GM19324 (cell line): ENCODE results near the gene NRG2.

Experiments
- ATAC-seq: cut with Tn5 transposase; IDR thresholded peaks from one replicate; pipeline ENCODE4 v1.9.1; 2021; ENCODE audit warnings: mild to moderate bottlenecking, moderate library complexity; ENCODE audit not compliant: unreplicated experiment, low FRiP score

The NRG2 gene

DNA sequence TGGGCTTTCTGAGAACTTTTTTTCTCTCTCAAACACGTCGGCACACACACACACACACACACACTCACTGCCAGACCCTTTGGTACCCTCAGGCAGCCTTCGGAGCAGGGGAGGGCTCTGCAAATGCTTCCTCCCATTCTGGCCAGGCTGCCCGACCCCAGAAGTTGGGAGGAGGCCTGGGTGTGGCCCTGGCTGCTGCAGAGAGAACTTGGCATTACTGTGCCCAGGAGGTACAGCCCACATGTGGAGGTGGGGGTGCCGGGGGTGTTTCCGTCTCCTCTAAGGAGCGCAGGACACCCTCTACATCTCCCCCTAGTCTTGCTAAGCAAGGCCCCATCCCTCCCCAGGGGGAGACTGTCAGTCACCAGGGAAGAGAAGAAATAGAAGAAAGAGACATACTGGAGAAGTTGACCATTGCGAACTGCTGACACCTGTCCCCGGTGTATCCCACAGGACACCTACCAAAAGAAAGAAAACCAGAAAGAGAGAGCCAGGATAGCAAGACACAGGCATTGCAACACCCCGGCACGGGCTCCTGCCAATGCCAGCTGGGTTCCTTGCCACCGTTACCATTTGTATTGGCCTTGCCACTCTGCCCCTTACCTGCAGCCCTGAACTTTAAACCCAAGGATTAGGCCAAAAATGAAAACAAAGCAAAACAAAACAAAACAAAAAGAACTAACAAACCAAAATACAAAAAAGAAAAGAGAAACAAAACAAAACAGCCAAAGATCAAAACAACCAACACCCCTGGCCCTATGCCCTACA, 178.2 kb downstream of the NRG2 start:
- no peak for ATAC-seq

DNA sequence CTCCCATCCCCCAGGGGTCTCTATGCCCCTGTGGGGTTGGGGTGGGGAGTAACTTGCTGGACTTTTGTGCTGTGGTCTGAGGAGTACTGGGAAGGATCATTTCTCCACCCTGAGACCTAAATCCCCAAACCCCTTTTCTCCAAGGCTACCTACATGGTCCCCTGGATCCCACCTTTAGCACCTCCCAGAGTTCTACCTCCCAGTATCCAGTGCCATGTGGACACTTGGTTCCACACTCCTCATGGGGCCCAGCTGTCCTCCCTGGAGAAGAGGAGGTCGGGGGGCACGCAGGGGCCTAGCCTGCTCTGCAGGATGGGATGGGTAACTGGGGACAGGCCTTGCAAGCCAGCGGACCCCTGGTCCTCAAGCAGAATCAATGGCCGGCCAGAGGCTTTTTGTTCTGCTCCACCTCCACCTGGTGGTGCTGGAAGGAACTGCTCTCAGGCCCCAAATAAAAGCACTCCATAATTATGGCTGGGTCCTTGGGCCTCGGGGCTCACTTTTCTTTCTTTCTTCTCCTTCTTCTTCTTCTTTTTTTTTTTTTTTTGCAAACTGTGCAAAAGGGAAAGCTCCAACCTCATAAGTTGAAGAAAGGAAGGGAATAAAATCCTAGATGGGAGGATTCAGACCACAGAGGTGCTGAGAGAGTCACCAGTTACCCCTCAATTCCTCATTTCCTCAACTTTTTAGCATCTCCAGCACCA, 179.1 kb downstream of the NRG2 start:
- ATAC-seq = no peak

DNA sequence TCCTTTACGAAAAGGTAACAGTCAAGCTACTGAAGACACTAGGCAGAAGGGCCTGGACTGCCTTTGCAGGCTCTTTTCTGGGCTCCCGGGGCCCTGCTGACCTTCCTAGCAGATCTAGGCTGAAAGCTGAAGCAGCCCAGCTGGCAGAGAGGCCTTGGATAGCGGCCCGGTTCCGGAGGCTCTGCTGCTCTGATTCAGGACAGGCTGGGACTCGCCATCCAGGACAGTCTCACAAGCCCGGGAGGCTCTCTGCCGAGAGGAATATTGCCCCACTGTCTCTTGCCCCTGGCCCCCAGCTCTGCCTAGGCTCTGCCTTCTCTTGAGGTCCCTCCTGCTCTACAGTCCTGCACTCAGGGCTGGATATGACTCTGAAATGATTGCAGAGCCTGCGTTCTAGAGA, 179.7 kb downstream of the NRG2 start:
- no peak for ATAC-seq

DNA sequence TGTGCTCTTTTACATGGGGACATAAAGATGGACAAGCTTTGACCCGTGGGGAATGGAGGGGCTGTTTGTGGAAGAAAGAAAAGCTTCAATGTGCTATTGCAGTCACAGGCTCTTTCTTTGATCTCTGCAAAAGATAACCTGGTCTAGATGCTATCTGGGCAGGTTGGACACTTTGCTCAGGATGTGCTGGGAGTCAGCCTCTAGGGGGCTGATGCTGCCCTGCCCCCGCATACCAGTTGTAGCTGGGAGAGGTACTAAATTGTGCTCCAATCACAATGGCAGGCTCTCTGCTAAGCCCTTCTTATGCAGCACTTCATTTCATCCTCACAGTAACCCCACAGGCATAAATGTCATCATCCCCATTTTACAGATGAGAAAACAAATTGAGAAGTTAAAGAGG, 180.3 kb downstream of the NRG2 start:
- no peak for ATAC-seq

DNA sequence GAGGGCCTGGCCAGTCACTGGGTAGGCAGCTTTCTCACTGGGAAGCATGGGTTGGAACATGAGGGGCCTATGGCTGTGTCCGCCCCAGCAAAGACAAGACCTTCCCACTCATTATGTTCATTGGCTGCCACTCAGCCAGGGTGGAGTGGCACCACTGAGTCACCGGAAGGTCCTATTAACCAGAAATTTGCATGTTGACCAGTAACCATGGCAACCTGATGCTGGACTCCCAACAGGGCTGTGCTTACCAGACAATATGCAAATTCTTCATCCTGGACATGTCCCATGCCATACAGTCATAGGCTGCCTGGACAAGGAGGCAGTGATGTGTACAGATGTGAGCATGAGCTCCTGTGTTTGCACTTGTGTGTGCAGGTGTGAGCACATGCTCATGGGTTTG, 180.8 kb downstream of the NRG2 start:
- no peak for ATAC-seq

DNA sequence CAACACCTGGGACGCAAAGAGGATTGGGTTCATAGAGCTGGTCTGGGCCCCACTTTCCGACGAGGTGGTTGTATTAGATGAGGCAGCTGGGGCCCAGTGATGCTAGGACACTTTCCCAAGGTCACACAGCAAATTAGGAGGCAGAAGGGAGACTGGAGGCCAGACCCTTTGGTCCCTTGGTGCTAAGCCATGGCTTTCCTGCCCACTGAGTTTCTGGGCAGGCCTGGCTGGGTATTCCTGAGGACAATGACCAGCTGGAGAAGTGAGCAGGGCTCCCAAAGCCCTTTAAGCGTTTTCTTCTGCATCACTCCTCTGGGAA, 181.3 kb downstream of the NRG2 start:
- no peak for ATAC-seq

DNA sequence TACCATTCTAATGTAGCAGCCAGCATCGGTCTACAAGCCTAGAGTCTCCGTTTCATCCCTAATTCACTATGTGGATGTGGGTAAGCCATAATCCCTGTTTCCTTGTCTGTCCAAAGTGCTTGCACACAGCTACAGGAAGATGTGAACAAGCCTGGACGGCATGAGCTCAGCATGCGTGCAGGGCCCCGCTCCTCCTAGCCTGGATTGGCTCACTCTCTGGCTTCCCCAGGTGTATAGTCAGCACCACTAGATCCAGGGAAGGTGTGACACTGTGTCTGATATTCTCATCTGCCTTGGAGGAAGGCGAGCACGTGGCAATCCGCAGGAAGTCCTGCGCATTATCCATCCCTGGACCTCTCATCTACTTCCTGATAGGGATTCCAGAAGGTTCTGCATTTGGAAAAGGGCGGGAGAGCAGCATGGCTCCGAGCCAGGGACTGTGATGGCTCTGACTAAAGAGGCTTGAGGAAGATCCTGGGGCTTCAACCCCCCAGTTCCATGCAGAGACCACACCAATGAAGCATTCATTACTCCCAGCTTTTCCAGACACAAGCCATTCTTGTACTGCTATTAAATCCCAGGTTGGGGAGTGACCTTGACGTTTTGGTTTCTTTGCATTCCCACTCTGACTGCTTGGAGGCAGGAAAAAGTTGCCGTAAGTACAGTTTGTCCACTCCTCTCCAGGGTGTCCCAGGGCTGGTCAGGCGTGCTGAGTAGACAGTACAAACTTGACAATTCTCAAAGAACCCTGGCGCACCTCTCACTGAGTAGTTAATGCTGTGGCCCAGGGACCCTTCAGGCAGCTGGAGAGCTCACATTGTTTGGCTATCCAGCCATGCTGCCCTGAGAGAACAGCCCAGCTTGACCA, 181.8 kb downstream of the NRG2 start:
- no peak for ATAC-seq

DNA sequence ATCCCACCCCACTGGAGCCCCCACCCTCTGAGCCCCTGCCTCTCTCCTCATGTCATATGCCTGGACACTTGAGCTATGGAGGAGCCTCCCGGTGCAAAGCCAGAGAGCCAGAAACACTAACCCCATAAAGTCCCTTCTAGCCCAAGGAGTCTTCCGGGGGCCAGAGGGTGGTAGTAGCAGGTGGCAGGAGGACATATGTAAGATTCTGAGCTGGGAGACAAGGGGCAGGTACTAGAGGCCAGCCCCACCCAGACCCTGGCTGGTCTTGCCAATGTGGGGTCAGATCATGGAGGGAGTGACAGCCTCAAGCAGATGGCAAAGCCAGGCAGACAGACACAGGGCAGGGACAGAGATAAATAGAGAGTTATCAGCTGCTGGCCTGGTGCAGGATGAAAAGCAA, 184.1 kb downstream of the NRG2 start:
- ATAC-seq = no peak

DNA sequence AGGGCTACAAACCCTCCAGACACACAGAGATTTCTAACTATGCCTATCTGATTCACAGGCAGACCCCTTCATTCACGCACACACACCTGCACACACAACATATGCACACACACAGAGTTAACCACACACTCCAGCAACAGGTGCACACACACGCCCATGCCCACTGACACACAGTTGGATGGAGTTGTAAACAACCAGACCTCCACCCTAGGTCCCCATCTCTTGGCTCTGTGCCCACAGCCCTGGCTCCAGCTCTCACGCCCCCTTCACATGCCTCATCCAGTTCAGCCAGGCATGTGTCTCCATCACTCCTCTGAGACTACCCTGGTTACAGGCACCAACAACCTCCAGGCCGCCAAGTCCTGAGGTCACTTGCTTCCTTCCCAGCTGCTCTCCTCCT, 186.4 kb downstream of the NRG2 start:
- ATAC-seq = no peak

DNA sequence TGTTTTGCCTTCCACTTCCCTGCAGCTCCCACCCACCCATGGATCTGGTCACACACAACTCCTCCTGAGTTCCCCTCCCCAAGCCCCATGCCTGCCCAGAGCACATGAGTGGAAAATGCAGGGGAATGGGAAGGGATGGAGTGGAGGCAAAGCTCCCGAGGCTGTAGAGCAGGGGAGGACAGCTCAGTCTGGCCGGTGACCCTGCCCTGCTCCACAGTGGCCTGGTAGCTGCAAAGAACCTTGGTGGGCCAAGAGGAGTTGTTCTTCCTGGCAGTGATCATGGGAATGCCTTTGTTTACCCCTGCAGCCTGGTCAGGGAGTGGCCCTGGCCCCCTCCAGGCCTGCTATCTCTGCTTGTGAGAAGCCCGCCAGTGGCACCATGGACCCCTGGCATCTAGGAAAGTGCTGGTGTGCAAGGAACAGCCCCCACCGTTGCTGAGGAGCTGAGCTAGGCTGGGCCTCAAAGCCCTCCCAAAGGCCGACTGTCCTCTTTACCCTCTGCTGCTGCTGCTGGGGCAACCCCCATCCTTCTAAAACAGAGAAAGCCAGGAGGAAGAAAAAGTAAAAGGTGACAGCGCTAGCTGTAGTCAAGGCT, 187.1 kb downstream of the NRG2 start:
- no peak for ATAC-seq

DNA sequence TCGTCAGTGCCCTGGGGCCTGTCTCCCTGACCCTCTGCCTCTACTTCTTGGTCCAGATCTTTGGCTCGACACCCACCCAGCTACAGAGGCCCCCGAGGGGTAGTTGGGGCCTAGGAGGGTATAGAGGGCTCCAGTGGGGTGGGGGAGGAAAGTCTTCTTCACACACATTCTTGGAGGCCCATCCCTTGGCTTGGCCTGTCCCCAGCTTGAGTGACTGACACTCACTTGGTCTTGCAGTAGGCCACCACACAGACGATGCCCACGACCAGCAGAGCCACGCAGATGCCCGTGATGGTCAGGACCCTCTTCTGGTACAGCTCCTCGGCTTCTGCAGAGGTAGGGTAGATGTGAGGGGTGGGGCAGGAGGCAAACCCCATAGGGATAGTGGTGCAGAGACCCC, 187.6 kb downstream of the NRG2 start:
- no peak for ATAC-seq

DNA sequence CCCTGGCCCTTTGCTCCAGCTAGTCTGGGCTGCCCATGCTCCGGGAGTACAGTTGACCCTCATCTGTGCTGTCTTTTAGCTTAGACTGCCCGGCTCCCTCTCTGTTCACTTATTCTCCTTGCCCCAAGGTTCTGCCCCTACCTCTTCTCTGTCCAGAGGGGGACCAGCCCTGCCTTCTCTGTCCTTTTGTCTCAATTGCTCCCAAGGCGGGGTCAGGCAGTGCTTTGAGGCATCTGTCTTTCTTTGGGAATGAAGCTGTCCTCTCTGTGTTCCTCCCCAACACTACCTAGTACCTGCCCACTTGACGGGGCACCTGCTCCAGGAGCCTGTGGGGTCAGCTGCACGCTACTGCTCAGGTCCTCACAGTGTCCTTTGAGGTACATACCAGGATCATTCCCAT, 188.1 kb downstream of the NRG2 start:
- ATAC-seq = no peak

DNA sequence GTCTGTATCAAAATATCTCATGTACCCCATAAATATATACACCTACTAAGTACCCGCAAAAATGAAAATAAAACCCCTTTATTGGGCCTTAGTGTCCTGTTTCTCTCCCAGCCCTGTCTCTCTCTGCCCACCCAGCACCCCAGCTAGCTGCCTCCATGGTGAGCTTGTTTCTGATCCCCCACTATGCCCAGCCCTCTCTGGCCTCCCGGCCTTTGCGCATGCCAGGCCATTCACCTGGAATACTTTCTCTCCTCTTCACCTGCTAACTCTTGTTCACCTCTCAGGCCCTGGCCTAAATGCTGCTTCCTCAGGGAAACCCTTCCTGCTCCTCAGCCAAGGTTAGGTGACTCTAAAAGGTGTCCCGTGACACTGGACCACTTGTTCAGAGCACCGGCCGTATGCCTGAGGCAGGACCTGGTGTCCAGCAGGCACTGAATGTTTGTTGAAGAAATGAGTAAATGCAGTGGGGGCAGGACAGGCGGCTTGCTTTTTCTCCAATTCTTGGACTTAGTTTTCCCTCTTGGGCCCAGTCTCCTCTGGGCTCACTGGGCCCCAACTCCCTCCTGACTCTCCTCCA, 189.0 kb downstream of the NRG2 start:
- no peak for ATAC-seq

DNA sequence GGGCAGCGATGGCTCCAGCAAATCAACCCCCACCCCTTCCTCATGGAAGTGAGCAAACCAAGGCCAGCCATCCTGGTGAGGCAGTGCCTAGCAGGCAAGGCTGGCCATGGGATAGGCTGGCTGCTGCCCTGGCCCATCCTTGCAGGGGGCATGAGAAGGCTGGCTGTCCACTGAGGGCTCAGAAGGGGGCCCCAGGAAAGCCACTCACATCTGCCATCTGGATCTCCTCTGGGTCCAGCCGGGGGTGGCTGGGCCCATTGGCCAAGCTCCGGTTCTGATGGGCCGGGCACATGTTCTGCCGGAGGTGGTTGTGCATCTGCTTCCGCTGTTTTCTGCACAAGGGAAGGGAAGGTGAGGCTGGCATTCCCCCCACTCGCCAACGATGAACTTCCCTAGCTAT, 190.4 kb downstream of the NRG2 start:
- ATAC-seq = no peak

DNA sequence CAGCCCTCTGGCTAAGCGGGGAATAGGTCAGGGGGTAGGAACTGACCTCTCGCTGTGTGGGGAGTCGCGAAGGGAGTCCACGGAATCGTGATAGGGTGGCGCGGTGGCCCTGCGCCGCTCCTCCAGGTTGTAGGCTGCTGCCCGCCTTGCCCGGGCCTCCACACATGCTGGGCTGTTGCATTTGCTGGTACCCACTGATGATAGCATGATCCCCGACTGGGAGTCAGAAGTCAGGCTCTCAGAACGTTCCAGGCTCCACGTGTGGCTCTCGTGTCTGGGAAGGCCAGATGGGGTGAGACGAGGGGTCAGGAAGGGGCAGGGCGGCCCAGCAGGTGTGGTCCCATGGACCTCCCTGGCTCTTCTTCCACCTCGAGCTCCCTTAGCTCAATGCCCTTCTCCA, 191.5 kb downstream of the NRG2 start:
- no peak for ATAC-seq

DNA sequence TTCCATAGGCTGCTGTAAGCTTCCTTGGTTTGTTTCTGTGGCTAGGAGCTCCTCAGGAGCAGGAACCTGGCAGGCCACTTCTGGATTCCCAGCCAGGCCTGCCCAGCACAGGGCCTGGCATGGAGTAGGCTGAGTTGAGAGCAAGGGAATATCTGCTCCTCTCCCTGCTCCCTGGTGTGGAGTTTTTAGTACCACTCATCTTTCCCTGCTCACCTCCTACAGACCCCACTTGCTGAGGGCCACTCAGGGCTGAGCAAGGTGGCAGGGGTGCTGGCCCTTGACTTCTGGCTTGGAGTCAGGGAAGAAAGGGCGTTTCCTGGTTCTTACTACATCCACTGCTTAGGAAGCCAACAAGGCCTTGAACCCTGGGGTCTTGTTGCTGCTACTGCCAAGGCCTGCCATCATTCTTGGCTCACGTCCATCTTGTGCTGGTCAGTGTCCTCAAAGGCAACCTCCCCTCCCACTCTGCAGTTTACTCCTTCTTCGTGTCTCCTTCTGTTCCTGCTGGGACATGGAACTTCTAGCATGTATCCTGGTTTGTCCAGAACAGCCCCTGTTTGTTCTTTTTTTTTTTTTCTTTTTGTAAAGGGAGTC, 192.6 kb downstream of the NRG2 start:
- no peak for ATAC-seq

DNA sequence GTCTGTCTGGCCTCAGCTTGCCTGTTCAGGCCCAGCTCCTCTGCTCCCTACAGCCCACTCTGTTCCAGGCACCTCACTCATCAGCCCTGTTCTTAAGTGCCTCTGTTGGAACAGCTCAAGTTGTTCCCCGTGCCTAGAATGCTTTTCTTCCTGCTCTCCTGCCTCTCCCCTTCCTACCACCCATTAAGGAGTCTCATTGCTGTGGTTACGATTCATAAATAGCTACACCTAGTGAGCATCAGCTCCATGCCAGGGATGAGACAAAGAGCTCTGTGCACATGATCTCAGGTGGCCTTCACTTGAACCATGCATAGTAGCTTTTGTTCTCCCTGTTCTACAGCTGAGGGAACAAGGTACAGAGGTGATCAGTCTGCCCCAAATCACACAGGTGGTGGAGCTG, 193.2 kb downstream of the NRG2 start:
- ATAC-seq = no peak

DNA sequence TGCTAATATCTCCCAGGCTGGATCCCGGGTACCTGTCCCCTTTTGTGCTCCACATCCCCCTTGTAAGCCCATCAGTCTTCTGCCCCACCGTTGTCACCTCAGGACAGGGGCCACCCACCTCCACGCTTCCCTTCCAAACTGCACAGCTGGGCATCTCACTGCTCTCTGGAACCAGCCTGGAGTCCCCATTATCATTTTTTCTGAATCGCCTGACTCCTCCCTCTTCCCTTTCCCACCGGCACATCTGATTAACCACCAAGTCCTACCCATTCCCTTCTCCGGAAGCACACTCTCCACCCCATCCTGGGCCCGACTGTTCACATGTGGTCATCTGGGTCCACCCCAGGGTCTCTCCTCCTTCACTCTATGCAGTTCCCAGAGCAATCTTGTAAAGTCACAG, 193.6 kb downstream of the NRG2 start:
- ATAC-seq = no peak

DNA sequence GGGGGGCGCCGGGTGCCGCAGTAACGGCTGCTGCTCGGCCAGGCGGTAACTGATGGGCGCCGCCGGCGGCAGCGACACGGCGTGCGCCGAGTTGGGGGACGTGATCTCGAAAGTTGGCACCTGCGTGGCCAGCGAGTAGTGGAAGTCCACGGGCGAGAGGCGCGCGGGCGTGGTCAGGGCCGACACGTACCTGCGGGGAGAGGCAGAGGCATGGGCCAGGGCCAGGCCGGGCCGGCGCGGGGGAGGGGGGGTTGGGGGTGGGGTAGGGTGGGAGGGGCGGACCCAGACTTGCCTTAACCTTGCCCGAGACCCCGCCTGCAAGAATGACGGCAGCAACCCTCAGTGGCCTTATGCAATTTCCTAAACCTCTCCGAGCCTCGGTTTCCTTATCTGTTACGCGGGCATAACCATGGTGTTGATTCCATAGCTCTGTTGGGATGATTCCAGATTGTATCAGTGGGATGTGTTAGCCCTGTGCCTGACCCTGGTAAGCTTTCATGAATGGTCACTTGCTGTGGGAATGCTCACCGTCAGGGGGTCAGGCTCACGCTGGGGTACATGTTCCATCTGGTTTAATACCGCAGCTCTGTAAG, 194.5 kb downstream of the NRG2 start:
- ATAC-seq = peak; percentile 15
